ENCODE data around the gene CBX5.
"Not testable (repeated sequence)": the region's sequence is repeated elsewhere in the genome, so short reads cannot be mapped to it uniquely, and the experiment has no call there.

DNA sequence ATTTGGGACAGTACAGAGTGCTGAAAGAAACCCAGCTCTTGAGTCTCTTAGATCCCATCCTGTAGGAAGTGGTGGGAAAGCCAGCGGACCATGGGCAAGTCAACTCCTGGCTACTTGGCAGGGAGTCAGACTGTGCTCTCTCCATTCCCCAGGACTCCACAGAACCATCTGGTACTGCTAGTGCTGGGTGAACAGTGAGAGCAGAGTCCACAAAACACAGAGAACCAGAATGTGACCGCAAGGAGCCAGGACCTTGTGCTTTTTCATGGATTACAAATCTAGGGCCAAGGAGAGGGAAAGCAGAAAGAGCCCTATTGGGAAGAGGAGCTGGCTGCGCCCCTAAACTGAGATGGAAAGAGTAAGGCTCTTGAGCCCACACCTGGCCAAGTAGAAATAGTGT is 48.7 kb downstream of the CBX5 start:
- not testable (repeated sequence) for TF ChIP-seq NR2C2 (CRISPR knock-in tag; IDR thresholded peaks at IDR 0.05); NR2C2 (tag; IDR thresholded peaks at IDR 0.05); ELF2 (CRISPR knock-in tag; IDR thresholded peaks at IDR 0.05); ADNP (tag; IDR thresholded peaks at IDR 0.05); RCOR1 (IDR thresholded peaks at IDR 0.05; ENCODE audit: borderline replicate concordance in 1 of 2, low read depth in 2 of 2, low read length in 2 of 2); JUN (IDR thresholded peaks at IDR 0.05; ENCODE audit: borderline replicate concordance, low read depth, low read length); JUN (CRISPR knock-in tag; IDR thresholded peaks at IDR 0.05; ENCODE audit: borderline replicate concordance); TBP (optimal IDR thresholded peaks at IDR 0.05; ENCODE audit: low read depth, low read length); TEAD1 (CRISPR knock-in tag; IDR thresholded peaks at IDR 0.05)
- TF ChIP-seq, protein P1, sequence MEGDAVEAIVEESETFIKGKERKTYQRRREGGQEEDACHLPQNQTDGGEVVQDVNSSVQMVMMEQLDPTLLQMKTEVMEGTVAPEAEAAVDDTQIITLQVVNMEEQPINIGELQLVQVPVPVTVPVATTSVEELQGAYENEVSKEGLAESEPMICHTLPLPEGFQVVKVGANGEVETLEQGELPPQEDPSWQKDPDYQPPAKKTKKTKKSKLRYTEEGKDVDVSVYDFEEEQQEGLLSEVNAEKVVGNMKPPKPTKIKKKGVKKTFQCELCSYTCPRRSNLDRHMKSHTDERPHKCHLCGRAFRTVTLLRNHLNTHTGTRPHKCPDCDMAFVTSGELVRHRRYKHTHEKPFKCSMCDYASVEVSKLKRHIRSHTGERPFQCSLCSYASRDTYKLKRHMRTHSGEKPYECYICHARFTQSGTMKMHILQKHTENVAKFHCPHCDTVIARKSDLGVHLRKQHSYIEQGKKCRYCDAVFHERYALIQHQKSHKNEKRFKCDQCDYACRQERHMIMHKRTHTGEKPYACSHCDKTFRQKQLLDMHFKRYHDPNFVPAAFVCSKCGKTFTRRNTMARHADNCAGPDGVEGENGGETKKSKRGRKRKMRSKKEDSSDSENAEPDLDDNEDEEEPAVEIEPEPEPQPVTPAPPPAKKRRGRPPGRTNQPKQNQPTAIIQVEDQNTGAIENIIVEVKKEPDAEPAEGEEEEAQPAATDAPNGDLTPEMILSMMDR (IDR thresholded peaks at IDR 0.05 in 2 of 3, conservative IDR thresholded peaks at IDR 0.05 in 1 of 3; ENCODE audit: insufficient read depth in 2 of 3, low read depth in 1 of 3, low read length in 3 of 3): not testable (repeated sequence)
